ENCODE data around the gene NTRK3. TPM values are rescaled to one million over a fixed set of nuclear protein-coding genes. Genes with fewer than 3 reads are reported as not detected.
A peak's percentile ranks its signal among the peaks of the same experiment; 100 is the strongest.

The NTRK3 gene
- total and polyA plus RNA-seq, 9 donors = 1.8 to 7.9 (median 3.2) TPM

- no peaks in the 10 kb centered on the region for H3K27me3 ChIP-seq (ENCODE audit: control insufficient read depth, insufficient read depth, low read length)
- H3K4me3 ChIP-seq (ENCODE audit: low read length) = no peak overlapping the region
- no peak overlapping the region for H3K27ac ChIP-seq (ENCODE audit: low read length)
- peaks cover 34% of the 10 kb centered on the region for H3K4me1 ChIP-seq (ENCODE audit: control insufficient read depth, insufficient read depth, low read length)
- H3K36me3 ChIP-seq (ENCODE audit: control insufficient read depth, insufficient read depth, low read length) = no peaks in the 10 kb centered on the region
- peak; percentile 65 for DNase-seq
- no peaks in the 10 kb centered on the region for H3K9me3 ChIP-seq (replicated peaks; ENCODE audit: control insufficient read depth, low read depth, low read length)
- WGBS (ENCODE audit: insufficient coverage) = 47% methylated on average over 6 of the region's 7 CpGs
Observed at GRCh38 chr15:87944691-87945090, 311.8 kb downstream of the NTRK3 start.

GRCh38 chr15:87944050-87944449 lies 312.5 kb downstream of the NTRK3 start:
- Histone ChIP-seq H3K27ac (ENCODE audit: low read length) (no peak overlapping the region), H3K9me3 (replicated peaks; ENCODE audit: control insufficient read depth, low read depth, low read length) (no peaks in the 10 kb centered on the region), H3K4me3 (ENCODE audit: low read length) (no peak overlapping the region), H3K4me1 (ENCODE audit: control insufficient read depth, insufficient read depth, low read length) (peaks cover 27% of the 10 kb centered on the region), H3K36me3 (ENCODE audit: control insufficient read depth, insufficient read depth, low read length) (no peaks in the 10 kb centered on the region), H3K27me3 (ENCODE audit: control insufficient read depth, insufficient read depth, low read length) (no peaks in the 10 kb centered on the region)
- DNase-seq = peak; percentile 85
- WGBS (ENCODE audit: insufficient coverage) = no CpG with 5 or more reads among the region's 3 CpGs

- H3K36me3 ChIP-seq (ENCODE audit: control insufficient read depth, insufficient read depth, low read length) = no peaks in the 10 kb centered on the region
- H3K4me3 ChIP-seq (ENCODE audit: low read length) = no peak overlapping the region
- H3K27me3 ChIP-seq (ENCODE audit: control insufficient read depth, insufficient read depth, low read length) = no peaks in the 10 kb centered on the region
- H3K9me3 ChIP-seq (replicated peaks; ENCODE audit: control insufficient read depth, low read depth, low read length) = no peaks in the 10 kb centered on the region
- peaks cover 24% of the 10 kb centered on the region for H3K4me1 ChIP-seq (ENCODE audit: control insufficient read depth, insufficient read depth, low read length)
- H3K27ac ChIP-seq (ENCODE audit: low read length) = no peak overlapping the region
- peak; percentile 53 for DNase-seq
- WGBS (ENCODE audit: insufficient coverage) = 8% methylated on average over 1 of the region's 3 CpGs
Observed at GRCh38 chr15:87943626-87944025, 312.9 kb downstream of the NTRK3 start.

- Histone ChIP-seq H3K9me3 (replicated peaks; ENCODE audit: control insufficient read depth, low read depth, low read length) (no peaks in the 10 kb centered on the region), H3K36me3 (ENCODE audit: control insufficient read depth, insufficient read depth, low read length) (no peaks in the 10 kb centered on the region), H3K27ac (ENCODE audit: low read length) (no peak overlapping the region), H3K4me1 (ENCODE audit: control insufficient read depth, insufficient read depth, low read length) (peaks cover 21% of the 10 kb centered on the region), H3K4me3 (ENCODE audit: low read length) (no peak overlapping the region), H3K27me3 (ENCODE audit: control insufficient read depth, insufficient read depth, low read length) (no peaks in the 10 kb centered on the region)
- no peak for DNase-seq
- 71% methylated on average over 2 of the region's 6 CpGs for WGBS (ENCODE audit: insufficient coverage)
Observed at GRCh38 chr15:87942316-87942715, 314.2 kb downstream of the NTRK3 start.

GRCh38 chr15:87941606-87942005 lies 314.9 kb downstream of the NTRK3 start:
- Histone ChIP-seq H3K36me3 (ENCODE audit: control insufficient read depth, insufficient read depth, low read length) (no peaks in the 10 kb centered on the region), H3K4me3 (ENCODE audit: low read length) (no peak overlapping the region), H3K27me3 (ENCODE audit: control insufficient read depth, insufficient read depth, low read length) (no peaks in the 10 kb centered on the region), H3K27ac (ENCODE audit: low read length) (no peak overlapping the region), H3K9me3 (replicated peaks; ENCODE audit: control insufficient read depth, low read depth, low read length) (no peaks in the 10 kb centered on the region), H3K4me1 (ENCODE audit: control insufficient read depth, insufficient read depth, low read length) (peaks cover 21% of the 10 kb centered on the region)
- 83% methylated on average over 1 of the region's 5 CpGs for WGBS (ENCODE audit: insufficient coverage)
- DNase-seq = no peak

GRCh38 chr15:87940768-87941167 lies 315.8 kb downstream of the NTRK3 start:
- WGBS (ENCODE audit: insufficient coverage) = no CpG with 5 or more reads among the region's 2 CpGs
- Histone ChIP-seq H3K4me3 (ENCODE audit: low read length) (no peak overlapping the region), H3K4me1 (ENCODE audit: control insufficient read depth, insufficient read depth, low read length) (peaks cover 21% of the 10 kb centered on the region), H3K9me3 (replicated peaks; ENCODE audit: control insufficient read depth, low read depth, low read length) (no peaks in the 10 kb centered on the region), H3K27me3 (ENCODE audit: control insufficient read depth, insufficient read depth, low read length) (no peaks in the 10 kb centered on the region), H3K36me3 (ENCODE audit: control insufficient read depth, insufficient read depth, low read length) (no peaks in the 10 kb centered on the region), H3K27ac (ENCODE audit: low read length) (no peak overlapping the region)
- no peak for DNase-seq

- Histone ChIP-seq H3K4me3 (ENCODE audit: low read length) (no peak overlapping the region), H3K4me1 (ENCODE audit: control insufficient read depth, insufficient read depth, low read length) (peaks cover 15% of the 10 kb centered on the region)
- 43% methylated on average over 1 of the region's 2 CpGs for WGBS (ENCODE audit: insufficient coverage)
Observed at GRCh38 chr15:87939848-87940457, 316.6 kb downstream of the NTRK3 start.

GRCh38 chr15:87938031-87938430 lies 318.5 kb downstream of the NTRK3 start:
- Histone ChIP-seq H3K4me3 (ENCODE audit: low read length) (no peak overlapping the region), H3K27me3 (ENCODE audit: control insufficient read depth, insufficient read depth, low read length) (no peaks in the 10 kb centered on the region), H3K36me3 (ENCODE audit: control insufficient read depth, insufficient read depth, low read length) (no peaks in the 10 kb centered on the region), H3K27ac (ENCODE audit: low read length) (no peak overlapping the region), H3K9me3 (replicated peaks; ENCODE audit: control insufficient read depth, low read depth, low read length) (no peaks in the 10 kb centered on the region), H3K4me1 (ENCODE audit: control insufficient read depth, insufficient read depth, low read length) (no peaks in the 10 kb centered on the region)
- DNase-seq = no peak
- WGBS (ENCODE audit: insufficient coverage) = no CpG with 5 or more reads among the region's 1 CpG

More at GRCh38 chr15:87939848-87940457, 316.6 kb downstream of the NTRK3 start:
- H3K9me3 ChIP-seq (replicated peaks; ENCODE audit: control insufficient read depth, low read depth, low read length) = no peaks in the 10 kb centered on the region
- DNase-seq = no peak
- H3K36me3 ChIP-seq (ENCODE audit: control insufficient read depth, insufficient read depth, low read length) = no peaks in the 10 kb centered on the region
- no peak overlapping the region for H3K27ac ChIP-seq (ENCODE audit: low read length)
- H3K27me3 ChIP-seq (ENCODE audit: control insufficient read depth, insufficient read depth, low read length) = no peaks in the 10 kb centered on the region

- Histone ChIP-seq H3K4me1 (ENCODE audit: control insufficient read depth, insufficient read depth, low read length) (no peaks in the 10 kb centered on the region), H3K27ac (ENCODE audit: low read length) (no peak overlapping the region), H3K4me3 (ENCODE audit: low read length) (no peak overlapping the region), H3K9me3 (replicated peaks; ENCODE audit: control insufficient read depth, low read depth, low read length) (no peaks in the 10 kb centered on the region), H3K36me3 (ENCODE audit: control insufficient read depth, insufficient read depth, low read length) (no peaks in the 10 kb centered on the region), H3K27me3 (ENCODE audit: control insufficient read depth, insufficient read depth, low read length) (no peaks in the 10 kb centered on the region)
- WGBS (ENCODE audit: insufficient coverage) = no CpG with 5 or more reads among the region's 2 CpGs
- no peak for DNase-seq
Observed at GRCh38 chr15:87935583-87935982, 321.0 kb downstream of the NTRK3 start.

- WGBS (ENCODE audit: insufficient coverage) = no CpG with 5 or more reads among the region's 2 CpGs
- Histone ChIP-seq H3K27me3 (ENCODE audit: control insufficient read depth, insufficient read depth, low read length) (no peaks in the 10 kb centered on the region), H3K4me3 (ENCODE audit: low read length) (no peak overlapping the region), H3K36me3 (ENCODE audit: control insufficient read depth, insufficient read depth, low read length) (no peaks in the 10 kb centered on the region), H3K27ac (ENCODE audit: low read length) (no peak overlapping the region), H3K9me3 (replicated peaks; ENCODE audit: control insufficient read depth, low read depth, low read length) (no peaks in the 10 kb centered on the region), H3K4me1 (ENCODE audit: control insufficient read depth, insufficient read depth, low read length) (no peaks in the 10 kb centered on the region)
- no peak for DNase-seq
Observed at GRCh38 chr15:87931584-87931983, 325.0 kb downstream of the NTRK3 start.

- Histone ChIP-seq H3K9me3 (replicated peaks; ENCODE audit: control insufficient read depth, low read depth, low read length) (no peaks in the 10 kb centered on the region), H3K27ac (ENCODE audit: low read length) (no peak overlapping the region), H3K36me3 (ENCODE audit: control insufficient read depth, insufficient read depth, low read length) (no peaks in the 10 kb centered on the region), H3K4me1 (ENCODE audit: control insufficient read depth, insufficient read depth, low read length) (no peaks in the 10 kb centered on the region), H3K27me3 (ENCODE audit: control insufficient read depth, insufficient read depth, low read length) (no peaks in the 10 kb centered on the region), H3K4me3 (ENCODE audit: low read length) (no peak overlapping the region)
- 78% methylated on average over 4 of the region's 5 CpGs for WGBS (ENCODE audit: insufficient coverage)
- no peak for DNase-seq
Observed at GRCh38 chr15:87930457-87930856, 326.1 kb downstream of the NTRK3 start.
